ENCODE results near the gene NRBF2.

Gene NRBF2

GRCh38 chr10:63106111-63106755 lies 26.9 kb upstream of the NRBF2 start:
- Mint-ChIP-seq H3K27ac (no peak overlapping the region), H3K9me3 (no peaks in the 10 kb centered on the region), H3K4me1 (ENCODE audit: low read depth) (peaks cover 7% of the 10 kb centered on the region), H3K27me3 (peaks cover 40% of the 10 kb centered on the region), H3K4me3 (no peak overlapping the region), H3K36me3 (ENCODE audit: low read depth) (no peaks in the 10 kb centered on the region)
- DNase-seq = no peak

GRCh38 chr10:63107943-63108437 lies 25.1 kb upstream of the NRBF2 start:
- Mint-ChIP-seq H3K27ac (no peak overlapping the region), H3K9me3 (no peaks in the 10 kb centered on the region), H3K4me3 (no peak overlapping the region), H3K27me3 (peaks cover 34% of the 10 kb centered on the region), H3K4me1 (ENCODE audit: low read depth) (peaks cover 7% of the 10 kb centered on the region), H3K36me3 (ENCODE audit: low read depth) (no peaks in the 10 kb centered on the region)
- DNase-seq = no peak

DNA sequence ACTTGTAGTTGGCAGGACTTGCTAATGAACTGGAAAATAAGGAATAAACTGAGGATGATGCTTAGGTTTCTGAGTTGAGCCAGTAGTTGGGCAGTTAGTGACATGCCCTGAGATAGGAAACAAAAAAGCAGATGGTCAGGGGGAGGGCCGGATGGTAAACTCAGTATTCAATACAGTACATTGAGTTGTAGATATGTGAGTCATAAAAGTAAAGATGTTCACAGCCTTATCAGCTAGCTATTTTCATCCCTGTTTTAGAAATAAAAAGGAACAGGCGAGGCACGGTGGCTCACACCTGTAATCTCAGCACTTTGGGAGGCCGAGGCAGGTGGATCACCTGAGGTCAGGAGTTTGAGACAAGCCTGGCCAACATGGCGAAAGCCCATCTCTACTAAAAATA lies 22.2 kb upstream of the NRBF2 start:
- Mint-ChIP-seq H3K9me3 (no peaks in the 10 kb centered on the region), H3K27me3 (peaks cover 21% of the 10 kb centered on the region), H3K4me1 (ENCODE audit: low read depth) (no peaks in the 10 kb centered on the region), H3K27ac (no peak overlapping the region), H3K36me3 (ENCODE audit: low read depth) (no peaks in the 10 kb centered on the region), H3K4me3 (no peak overlapping the region)
- DNase-seq = no peak

- no peak overlapping the region for H3K27ac Mint-ChIP-seq
- no peak for DNase-seq
Measured at GRCh38 chr10:63114031-63114814, 18.9 kb upstream of the NRBF2 start.

DNA sequence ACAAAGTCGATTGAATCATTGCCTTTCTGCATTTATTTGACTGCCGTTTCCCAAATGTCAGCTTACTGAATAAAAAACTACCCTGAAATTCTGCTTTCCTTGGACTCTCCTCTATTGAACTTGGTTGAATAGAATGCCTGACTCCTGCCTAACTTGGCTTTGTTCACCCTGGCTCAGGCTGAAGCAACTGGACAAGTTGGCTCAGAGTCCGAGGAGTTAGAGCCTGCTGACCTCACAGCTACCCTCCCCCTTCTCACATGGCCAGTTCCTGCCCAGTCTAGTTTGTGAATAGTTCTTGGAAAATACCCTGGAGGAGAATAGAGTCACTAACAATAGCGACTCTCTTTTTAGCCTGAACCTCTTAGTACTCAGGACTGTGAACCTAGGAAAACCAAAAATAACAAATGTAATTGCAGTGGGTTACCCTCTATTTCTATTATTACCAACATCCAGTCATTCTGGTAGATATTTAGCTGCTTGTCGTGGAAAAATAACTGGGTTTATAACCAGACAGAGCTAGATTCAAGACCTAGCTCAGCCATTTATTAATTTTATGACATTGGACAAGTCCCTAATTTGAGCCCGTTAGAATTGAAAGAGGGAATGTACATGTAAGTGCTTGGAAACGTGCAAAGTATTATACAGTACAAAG lies 17.3 kb upstream of the NRBF2 start:
- no peak for DNase-seq

More at GRCh38 chr10:63114031-63114814, 18.9 kb upstream of the NRBF2 start:
- peaks cover 10% of the 10 kb centered on the region for H3K27me3 Mint-ChIP-seq
- H3K4me3 Mint-ChIP-seq = no peak overlapping the region
- no peaks in the 10 kb centered on the region for H3K4me1 Mint-ChIP-seq (ENCODE audit: low read depth)
- H3K36me3 Mint-ChIP-seq (ENCODE audit: low read depth) = no peaks in the 10 kb centered on the region
- H3K9me3 Mint-ChIP-seq = no peaks in the 10 kb centered on the region

DNA sequence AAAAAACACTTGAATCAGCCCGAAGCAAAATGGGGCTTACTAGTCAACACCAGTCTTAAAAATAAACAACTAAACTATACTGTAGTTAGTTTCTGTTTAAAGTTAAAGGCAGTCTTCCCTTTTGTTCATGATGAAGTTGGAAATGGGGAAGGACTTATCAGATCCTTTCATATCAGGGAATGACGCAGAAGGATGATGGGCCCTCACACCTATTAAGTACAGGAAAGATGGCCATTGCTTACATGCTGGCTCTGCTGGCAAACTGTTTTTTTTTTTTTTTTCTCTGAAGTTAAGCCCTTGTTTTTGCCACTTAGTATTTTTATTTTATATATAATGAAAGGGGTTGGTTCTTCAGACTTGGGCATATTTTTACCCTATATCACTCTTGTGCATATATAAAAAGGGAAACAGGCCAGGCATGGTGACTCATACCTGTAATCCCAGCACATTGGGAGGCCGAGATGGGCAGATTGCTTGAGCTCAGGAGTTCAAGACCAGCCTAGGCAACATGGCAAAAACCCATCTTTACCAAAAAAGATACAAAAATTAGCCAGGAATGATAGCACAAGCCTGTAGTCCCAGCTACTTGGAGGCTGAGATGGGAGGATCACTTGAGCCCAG lies 16.6 kb upstream of the NRBF2 start:
- H3K4me3 Mint-ChIP-seq = no peak overlapping the region
- no peaks in the 10 kb centered on the region for H3K4me1 Mint-ChIP-seq (ENCODE audit: low read depth)
- H3K9me3 Mint-ChIP-seq = no peaks in the 10 kb centered on the region
- no peak overlapping the region for H3K27ac Mint-ChIP-seq
- peaks cover 2% of the 10 kb centered on the region for H3K27me3 Mint-ChIP-seq
- DNase-seq = no peak
- no peaks in the 10 kb centered on the region for H3K36me3 Mint-ChIP-seq (ENCODE audit: low read depth)

More for the DNA sequence above, 17.3 kb upstream of the NRBF2 start:
- Mint-ChIP-seq H3K27me3 (peaks cover 4% of the 10 kb centered on the region), H3K27ac (no peak overlapping the region), H3K4me3 (no peak overlapping the region), H3K9me3 (no peaks in the 10 kb centered on the region), H3K36me3 (ENCODE audit: low read depth) (no peaks in the 10 kb centered on the region), H3K4me1 (ENCODE audit: low read depth) (no peaks in the 10 kb centered on the region)

DNA sequence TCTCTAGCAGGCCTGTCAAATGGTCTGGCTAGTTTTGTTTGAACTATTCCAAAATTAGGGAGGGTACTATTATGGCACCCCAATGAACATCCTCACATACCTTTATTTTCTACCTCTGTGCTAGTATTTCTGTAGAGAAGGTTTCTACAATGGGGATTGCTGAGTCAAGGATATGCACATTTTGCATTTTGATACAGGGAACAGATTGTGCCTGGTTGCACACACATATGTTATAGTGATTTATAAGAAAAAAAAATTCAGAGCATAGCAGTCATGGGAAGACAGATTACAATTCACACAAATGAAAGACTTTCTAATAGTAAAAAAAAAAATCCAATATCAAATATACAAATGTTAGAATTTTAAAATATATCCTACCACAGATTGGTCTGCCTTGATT lies 14.1 kb upstream of the NRBF2 start:
- no peak for DNase-seq
- Mint-ChIP-seq H3K4me1 (ENCODE audit: low read depth) (no peaks in the 10 kb centered on the region), H3K36me3 (ENCODE audit: low read depth) (no peaks in the 10 kb centered on the region), H3K27me3 (peaks cover 4% of the 10 kb centered on the region), H3K4me3 (no peak overlapping the region), H3K27ac (no peak overlapping the region), H3K9me3 (no peaks in the 10 kb centered on the region)

GRCh38 chr10:63120554-63120953 lies 12.6 kb upstream of the NRBF2 start:
- Mint-ChIP-seq H3K27ac (no peak overlapping the region), H3K9me3 (no peaks in the 10 kb centered on the region), H3K27me3 (peaks cover 5% of the 10 kb centered on the region), H3K4me3 (no peak overlapping the region), H3K36me3 (ENCODE audit: low read depth) (no peaks in the 10 kb centered on the region), H3K4me1 (ENCODE audit: low read depth) (no peaks in the 10 kb centered on the region)
- DNase-seq = no peak

DNA sequence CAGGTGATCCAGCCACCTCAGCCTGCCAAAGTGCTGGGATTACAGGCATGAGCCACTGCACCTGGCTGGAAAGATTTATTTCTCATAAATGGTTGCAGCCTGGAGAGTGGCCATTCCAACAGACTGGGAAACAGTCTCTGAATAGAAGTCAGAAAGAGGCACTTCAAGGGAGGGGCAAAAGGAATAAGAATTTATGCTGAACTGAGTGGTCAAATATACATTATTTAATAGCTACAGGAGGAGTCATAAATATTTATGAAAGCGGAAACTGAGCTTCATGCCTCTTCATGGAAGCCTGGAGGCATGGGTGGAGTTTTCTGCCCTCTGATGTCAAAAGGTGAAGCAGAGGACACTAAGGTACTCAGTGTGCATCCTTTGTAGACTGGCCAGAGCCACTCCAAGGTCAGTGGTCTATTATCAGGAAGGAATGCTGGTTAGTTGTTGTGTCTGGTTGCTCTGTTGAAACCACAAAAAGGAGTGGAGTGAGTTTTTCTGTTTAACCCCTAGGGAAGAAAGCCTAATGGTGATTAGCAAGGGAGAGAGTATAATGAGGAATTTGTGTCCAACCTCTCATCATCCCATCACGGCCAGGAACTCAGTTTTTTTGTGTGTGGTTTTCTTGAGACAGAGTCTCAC lies 9.3 kb upstream of the NRBF2 start:
- no peaks in the 10 kb centered on the region for H3K36me3 Mint-ChIP-seq (ENCODE audit: low read depth)
- no peak overlapping the region for H3K4me3 Mint-ChIP-seq
- no peaks in the 10 kb centered on the region for H3K9me3 Mint-ChIP-seq
- H3K27ac Mint-ChIP-seq = no peak overlapping the region
- no peak for DNase-seq
- H3K4me1 Mint-ChIP-seq (ENCODE audit: low read depth) = no peaks in the 10 kb centered on the region
- peaks cover 8% of the 10 kb centered on the region for H3K27me3 Mint-ChIP-seq

DNA sequence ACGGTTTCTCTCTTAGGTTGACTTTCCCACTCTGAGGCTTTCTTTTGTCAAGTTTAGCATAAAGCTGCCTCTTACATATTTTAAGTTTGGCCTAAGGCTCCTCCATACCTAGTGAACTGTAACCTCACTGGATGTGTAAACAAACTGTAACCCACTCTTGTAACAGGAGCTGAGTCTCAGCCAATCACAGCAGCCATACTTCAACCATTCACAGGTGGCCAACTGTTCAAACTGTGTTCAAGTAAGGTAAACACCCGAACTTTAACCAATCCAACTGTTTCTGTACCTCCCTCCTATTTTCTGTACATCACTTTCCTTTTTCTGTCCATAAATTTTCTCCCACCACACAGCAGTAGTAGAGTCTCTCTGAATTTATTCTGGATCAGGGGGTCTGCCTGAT lies 7.7 kb upstream of the NRBF2 start:
- Mint-ChIP-seq H3K27me3 (peaks cover 14% of the 10 kb centered on the region), H3K9me3 (no peaks in the 10 kb centered on the region), H3K36me3 (ENCODE audit: low read depth) (no peaks in the 10 kb centered on the region), H3K27ac (no peak overlapping the region), H3K4me3 (no peak overlapping the region), H3K4me1 (ENCODE audit: low read depth) (no peaks in the 10 kb centered on the region)
- no peak for DNase-seq

GRCh38 chr10:63128443-63128842 lies 4.7 kb upstream of the NRBF2 start:
- Mint-ChIP-seq H3K4me1 (ENCODE audit: low read depth) (peaks cover 6% of the 10 kb centered on the region), H3K27ac (no peak overlapping the region), H3K36me3 (ENCODE audit: low read depth) (peaks cover 3% of the 10 kb centered on the region), H3K27me3 (peaks cover 14% of the 10 kb centered on the region), H3K4me3 (no peak overlapping the region), H3K9me3 (peaks cover 10% of the 10 kb centered on the region)
- no peak for DNase-seq

- peaks cover 16% of the 10 kb centered on the region for H3K4me1 Mint-ChIP-seq (ENCODE audit: low read depth)
- H3K9me3 Mint-ChIP-seq = peaks cover 10% of the 10 kb centered on the region
- no peak overlapping the region for H3K27ac Mint-ChIP-seq
- H3K4me3 Mint-ChIP-seq = no peak overlapping the region
- peaks cover 11% of the 10 kb centered on the region for H3K27me3 Mint-ChIP-seq
- peaks cover 9% of the 10 kb centered on the region for H3K36me3 Mint-ChIP-seq (ENCODE audit: low read depth)
- no peak for DNase-seq
Measured at GRCh38 chr10:63129888-63130287, 3.2 kb upstream of the NRBF2 start.

DNA sequence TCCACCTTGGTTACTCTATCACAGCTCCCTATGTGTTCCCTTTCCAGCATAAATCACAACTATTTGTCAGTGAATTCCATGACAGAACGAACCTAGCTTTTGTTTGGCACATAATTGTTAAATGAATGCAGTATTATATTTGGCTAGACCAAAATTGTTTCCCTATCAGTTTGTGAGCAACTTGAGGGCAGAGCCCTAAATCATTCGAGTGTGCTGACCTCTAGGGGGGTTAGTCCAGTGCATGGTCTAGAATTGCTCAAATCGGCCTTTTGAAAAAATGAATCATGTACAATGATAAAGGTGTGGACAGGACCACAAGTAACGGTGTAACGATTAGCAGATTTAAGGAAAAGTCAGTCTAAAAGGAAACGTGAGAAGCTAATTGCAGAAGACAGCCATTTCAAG lies 475 bp upstream of the NRBF2 start:
- Mint-ChIP-seq H3K27ac (peak overlapping the region; percentile 95), H3K36me3 (ENCODE audit: low read depth) (peaks cover 29% of the 10 kb centered on the region), H3K4me3 (peak overlapping the region; percentile 92), H3K27me3 (peaks cover 11% of the 10 kb centered on the region), H3K4me1 (ENCODE audit: low read depth) (peaks cover 39% of the 10 kb centered on the region), H3K9me3 (peaks cover 10% of the 10 kb centered on the region)
- no peak for DNase-seq

Measured in activated T-cell treated with anti-CD3 and anti-CD28 coated beads, Interleukin-2, amount 50 U/mL, for 24 hours (primary cell).